ENCODE measurements around the gene IL36RN.
A peak's percentile ranks its signal among the peaks of the same experiment; 100 is the strongest.

IL36RN gene

DNA sequence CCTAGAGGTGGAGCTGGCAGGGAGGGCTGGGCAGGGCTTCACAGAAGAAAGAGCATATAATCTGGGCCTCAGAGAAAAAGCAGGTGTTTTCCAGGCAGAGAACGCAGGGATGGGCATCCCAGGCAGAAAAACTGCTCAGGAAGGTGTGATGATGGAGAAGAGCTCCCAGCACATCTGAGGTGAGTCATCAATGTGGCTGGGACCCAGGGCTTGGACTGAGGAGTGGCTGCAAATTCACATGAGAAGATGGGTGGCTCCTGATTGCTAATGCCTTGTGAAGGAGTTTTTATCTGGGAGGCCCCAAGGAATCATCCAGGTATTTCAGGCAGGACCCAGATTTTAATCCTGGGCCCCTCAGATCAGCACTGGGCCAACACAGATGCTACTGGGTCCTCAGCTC lies 18.9 kb downstream of the IL36RN start:
- H3K27ac ChIP-seq (replicated peaks): no peak overlapping the region
- TF ChIP-seq, protein P1, sequence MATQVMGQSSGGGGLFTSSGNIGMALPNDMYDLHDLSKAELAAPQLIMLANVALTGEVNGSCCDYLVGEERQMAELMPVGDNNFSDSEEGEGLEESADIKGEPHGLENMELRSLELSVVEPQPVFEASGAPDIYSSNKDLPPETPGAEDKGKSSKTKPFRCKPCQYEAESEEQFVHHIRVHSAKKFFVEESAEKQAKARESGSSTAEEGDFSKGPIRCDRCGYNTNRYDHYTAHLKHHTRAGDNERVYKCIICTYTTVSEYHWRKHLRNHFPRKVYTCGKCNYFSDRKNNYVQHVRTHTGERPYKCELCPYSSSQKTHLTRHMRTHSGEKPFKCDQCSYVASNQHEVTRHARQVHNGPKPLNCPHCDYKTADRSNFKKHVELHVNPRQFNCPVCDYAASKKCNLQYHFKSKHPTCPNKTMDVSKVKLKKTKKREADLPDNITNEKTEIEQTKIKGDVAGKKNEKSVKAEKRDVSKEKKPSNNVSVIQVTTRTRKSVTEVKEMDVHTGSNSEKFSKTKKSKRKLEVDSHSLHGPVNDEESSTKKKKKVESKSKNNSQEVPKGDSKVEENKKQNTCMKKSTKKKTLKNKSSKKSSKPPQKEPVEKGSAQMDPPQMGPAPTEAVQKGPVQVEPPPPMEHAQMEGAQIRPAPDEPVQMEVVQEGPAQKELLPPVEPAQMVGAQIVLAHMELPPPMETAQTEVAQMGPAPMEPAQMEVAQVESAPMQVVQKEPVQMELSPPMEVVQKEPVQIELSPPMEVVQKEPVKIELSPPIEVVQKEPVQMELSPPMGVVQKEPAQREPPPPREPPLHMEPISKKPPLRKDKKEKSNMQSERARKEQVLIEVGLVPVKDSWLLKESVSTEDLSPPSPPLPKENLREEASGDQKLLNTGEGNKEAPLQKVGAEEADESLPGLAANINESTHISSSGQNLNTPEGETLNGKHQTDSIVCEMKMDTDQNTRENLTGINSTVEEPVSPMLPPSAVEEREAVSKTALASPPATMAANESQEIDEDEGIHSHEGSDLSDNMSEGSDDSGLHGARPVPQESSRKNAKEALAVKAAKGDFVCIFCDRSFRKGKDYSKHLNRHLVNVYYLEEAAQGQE (IDR thresholded peaks at IDR 0.05; ENCODE audit: insufficient replicate concordance, low read depth): no peak
- TF ChIP-seq, protein P2, sequence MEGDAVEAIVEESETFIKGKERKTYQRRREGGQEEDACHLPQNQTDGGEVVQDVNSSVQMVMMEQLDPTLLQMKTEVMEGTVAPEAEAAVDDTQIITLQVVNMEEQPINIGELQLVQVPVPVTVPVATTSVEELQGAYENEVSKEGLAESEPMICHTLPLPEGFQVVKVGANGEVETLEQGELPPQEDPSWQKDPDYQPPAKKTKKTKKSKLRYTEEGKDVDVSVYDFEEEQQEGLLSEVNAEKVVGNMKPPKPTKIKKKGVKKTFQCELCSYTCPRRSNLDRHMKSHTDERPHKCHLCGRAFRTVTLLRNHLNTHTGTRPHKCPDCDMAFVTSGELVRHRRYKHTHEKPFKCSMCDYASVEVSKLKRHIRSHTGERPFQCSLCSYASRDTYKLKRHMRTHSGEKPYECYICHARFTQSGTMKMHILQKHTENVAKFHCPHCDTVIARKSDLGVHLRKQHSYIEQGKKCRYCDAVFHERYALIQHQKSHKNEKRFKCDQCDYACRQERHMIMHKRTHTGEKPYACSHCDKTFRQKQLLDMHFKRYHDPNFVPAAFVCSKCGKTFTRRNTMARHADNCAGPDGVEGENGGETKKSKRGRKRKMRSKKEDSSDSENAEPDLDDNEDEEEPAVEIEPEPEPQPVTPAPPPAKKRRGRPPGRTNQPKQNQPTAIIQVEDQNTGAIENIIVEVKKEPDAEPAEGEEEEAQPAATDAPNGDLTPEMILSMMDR (IDR thresholded peaks at IDR 0.05; ENCODE audit: insufficient read depth, low read length): no peak
- no peak for TF ChIP-seq GABPA (IDR thresholded peaks at IDR 0.05; ENCODE audit: low read depth)
- TF ChIP-seq POLR2AphosphoS5 (IDR thresholded peaks at IDR 0.05; ENCODE audit: low read depth): no peak
- TF ChIP-seq SPI1 (IDR thresholded peaks at IDR 0.05; ENCODE audit: borderline replicate concordance, low read depth): no peak
- no peaks in the 10 kb centered on the region for H3K27me3 ChIP-seq (ENCODE audit: insufficient read depth, poor library complexity, severe bottlenecking)
- no peak overlapping the region for H3K4me3 ChIP-seq (replicated peaks; ENCODE audit: insufficient read depth, low read length)
- DNase-seq (ENCODE audit: low read depth in 1 of 2, low spot score in 1 of 2): no peak

DNA sequence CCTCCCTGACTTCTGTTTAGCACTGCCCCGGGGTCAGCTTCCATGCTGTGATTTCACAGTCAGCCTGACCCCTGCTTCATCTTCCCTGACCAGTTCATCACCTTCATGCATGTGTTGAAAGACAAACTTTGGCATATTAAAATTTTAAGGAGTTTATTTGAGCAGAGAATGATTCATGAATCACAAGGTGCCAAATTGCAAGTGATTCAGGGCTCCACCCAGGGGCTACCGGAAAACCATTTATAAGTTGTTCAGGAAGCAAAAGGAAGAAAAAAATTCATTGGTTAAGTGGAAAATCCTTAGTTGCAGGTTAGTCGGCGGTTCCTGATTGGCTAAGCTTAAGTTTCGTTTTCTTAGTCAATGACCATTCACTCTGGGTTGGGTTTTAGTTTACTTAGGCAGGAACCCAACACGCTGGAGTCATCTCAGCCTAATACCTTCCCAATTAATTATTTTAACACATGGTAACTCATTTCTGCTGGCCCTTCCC lies 19.4 kb downstream of the IL36RN start:
- TF ChIP-seq, protein P2 (IDR thresholded peaks at IDR 0.05; ENCODE audit: insufficient read depth, low read length): no peak
- TF ChIP-seq POLR2AphosphoS5 (IDR thresholded peaks at IDR 0.05; ENCODE audit: low read depth) (no peak), GABPA (IDR thresholded peaks at IDR 0.05; ENCODE audit: low read depth) (no peak), SPI1 (IDR thresholded peaks at IDR 0.05; ENCODE audit: borderline replicate concordance, low read depth) (no peak)
- TF ChIP-seq, protein P1 (IDR thresholded peaks at IDR 0.05; ENCODE audit: insufficient replicate concordance, low read depth): no peak
- H3K4me3 ChIP-seq (replicated peaks; ENCODE audit: insufficient read depth, low read length): no peak overlapping the region
- no peak for DNase-seq (ENCODE audit: low read depth in 1 of 2, low spot score in 1 of 2)
- no peaks in the 10 kb centered on the region for H3K27me3 ChIP-seq (ENCODE audit: insufficient read depth, poor library complexity, severe bottlenecking)
- no peak overlapping the region for H3K27ac ChIP-seq (replicated peaks)

DNA sequence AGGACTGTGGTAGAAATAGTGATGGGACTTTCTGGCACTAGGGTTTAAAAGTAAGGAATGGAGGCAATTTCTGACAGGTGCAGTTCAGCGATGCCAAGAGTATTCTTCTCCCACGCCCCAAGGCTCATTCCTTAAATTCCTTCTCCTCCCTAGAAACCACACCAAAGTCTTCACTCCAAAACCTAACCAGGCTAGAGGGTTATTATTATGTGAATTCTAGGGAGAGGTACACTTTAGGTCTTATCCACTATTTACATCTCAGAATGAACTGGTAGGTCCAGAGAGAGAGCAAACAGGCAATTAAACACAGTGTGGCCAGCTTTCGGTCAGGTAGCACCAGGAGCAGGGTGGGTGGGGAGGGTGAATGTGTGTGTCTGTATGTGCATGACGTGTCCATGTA lies 20.1 kb downstream of the IL36RN start:
- DNase-seq (ENCODE audit: low read depth in 1 of 2, low spot score in 1 of 2): no peak
- TF ChIP-seq SPI1 (IDR thresholded peaks at IDR 0.05; ENCODE audit: borderline replicate concordance, low read depth) (no peak), GABPA (IDR thresholded peaks at IDR 0.05; ENCODE audit: low read depth) (no peak), POLR2AphosphoS5 (IDR thresholded peaks at IDR 0.05; ENCODE audit: low read depth) (no peak)
- H3K27me3 ChIP-seq (ENCODE audit: insufficient read depth, poor library complexity, severe bottlenecking): no peaks in the 10 kb centered on the region
- no peak overlapping the region for H3K27ac ChIP-seq (replicated peaks)
- H3K4me3 ChIP-seq (replicated peaks; ENCODE audit: insufficient read depth, low read length): no peak overlapping the region

DNA sequence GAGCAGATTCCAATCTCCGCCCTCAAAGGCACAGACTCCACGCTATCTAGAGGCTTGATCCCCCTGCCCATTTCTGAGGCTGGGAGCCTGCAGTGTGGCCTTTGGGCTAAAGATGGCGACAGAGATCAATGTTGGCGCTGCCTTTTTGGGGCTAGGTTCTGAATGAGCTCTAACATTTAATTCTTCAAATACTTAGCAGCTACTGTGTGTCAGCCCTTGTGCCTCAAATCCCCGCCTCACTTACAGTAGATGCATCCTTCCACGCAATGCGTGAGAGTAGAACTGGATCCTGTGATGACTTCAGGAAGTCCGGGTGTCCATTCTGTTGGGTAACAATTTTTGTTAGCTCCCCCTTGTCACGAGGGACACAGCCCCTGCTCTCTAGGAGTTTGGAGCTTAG lies 21.1 kb downstream of the IL36RN start:
- DNase-seq (ENCODE audit: low read depth in 1 of 2, low spot score in 1 of 2): peak in 1 of 2 experiments; percentile 38

More for the DNA sequence above, 21.1 kb downstream of the IL36RN start:
- Histone ChIP-seq H3K4me3 (replicated peaks; ENCODE audit: insufficient read depth, low read length) (no peak overlapping the region), H3K27ac (replicated peaks) (no peak overlapping the region), H3K27me3 (ENCODE audit: insufficient read depth, poor library complexity, severe bottlenecking) (no peaks in the 10 kb centered on the region)
- TF ChIP-seq GABPA (IDR thresholded peaks at IDR 0.05; ENCODE audit: low read depth): no peak
- TF ChIP-seq, protein P2 (IDR thresholded peaks at IDR 0.05; ENCODE audit: insufficient read depth, low read length): peak; percentile 94

All from HL-60 (cell line).